IPS-NIHi11 (cell line): ENCODE data around the gene FBXW8.
"Not testable (repeated sequence)": the region's sequence is repeated elsewhere in the genome, so short reads cannot be mapped to it uniquely, and the experiment has no call there.

Source experiments
- DNase-seq: peaks from one replicate; pipeline ENCODE4 v3.0.0; 2012; ENCODE audit warnings: mixed read lengths, low spot score

FBXW8 gene

DNA sequence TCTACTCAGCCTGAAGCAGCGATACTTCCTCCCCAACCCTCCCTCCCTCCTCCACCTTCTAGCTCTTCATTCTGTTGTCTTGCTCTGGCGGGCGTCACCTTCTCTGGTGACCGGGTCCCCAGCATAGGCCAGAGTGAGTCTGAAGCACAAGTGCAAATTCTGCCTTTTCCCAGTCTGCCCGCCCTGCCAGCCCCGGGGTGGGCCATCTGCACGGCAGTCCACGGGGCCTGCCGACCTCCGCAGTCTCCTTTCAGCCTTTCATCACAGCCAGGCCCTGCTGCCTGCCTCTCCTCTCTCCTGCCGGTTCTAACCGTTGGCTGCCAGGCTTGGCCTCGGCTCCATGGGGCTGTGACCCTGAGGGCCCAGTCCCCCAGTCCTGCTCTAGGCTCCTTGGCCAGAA, 129.7 kb downstream of the FBXW8 start:
- no peak for DNase-seq

DNA sequence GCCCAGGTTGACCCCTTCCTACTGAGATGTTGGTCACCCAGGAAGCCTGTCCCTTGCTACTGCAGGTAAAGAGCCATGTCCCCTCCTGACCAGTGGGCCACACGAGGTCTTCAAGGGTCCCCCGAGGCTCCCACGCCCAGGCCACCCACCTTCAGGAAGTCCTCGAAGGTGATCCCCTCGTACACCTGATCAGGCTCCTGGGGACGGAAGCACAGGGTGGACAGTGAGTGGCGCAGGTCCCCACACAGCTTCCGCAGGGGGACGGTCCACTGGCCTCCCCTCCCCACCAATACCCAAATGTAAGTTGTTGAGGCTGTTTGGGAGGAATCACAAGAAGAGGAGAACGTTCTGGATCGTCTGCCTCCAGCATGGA, 131.0 kb downstream of the FBXW8 start:
- DNase-seq = no peak

DNA sequence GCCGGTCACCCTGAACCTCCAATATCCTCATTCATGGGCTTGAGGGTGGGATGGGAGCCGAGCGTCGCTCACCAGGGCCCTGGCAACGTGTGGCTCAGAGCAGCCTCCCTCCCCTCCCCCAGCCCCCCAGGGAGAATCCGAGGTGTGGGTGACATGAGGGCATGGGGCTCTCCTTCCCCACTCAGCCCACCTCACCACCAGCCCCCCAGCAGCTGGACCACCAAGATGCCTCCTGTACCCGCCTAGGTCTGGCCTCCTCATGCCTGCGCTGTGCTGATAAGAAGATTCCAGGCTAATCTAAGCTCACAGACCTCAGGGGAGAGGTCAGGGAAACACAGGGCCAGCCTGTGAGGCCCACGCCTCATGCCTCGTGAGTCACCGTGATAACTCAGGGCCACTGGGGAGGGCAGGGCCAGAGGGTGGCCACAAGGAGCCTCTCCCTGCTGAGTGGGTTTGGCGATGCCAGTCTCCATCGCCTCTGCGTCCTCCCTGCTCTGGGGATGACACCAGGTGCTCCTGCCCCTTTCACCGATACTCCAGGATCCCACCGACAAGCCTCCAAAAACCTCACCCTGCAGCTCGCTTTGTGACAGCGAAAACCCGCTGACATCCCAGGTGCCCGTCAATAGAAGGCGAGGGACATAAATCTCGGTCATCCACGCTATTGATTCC, 131.6 kb downstream of the FBXW8 start:
- DNase-seq = no peak

DNA sequence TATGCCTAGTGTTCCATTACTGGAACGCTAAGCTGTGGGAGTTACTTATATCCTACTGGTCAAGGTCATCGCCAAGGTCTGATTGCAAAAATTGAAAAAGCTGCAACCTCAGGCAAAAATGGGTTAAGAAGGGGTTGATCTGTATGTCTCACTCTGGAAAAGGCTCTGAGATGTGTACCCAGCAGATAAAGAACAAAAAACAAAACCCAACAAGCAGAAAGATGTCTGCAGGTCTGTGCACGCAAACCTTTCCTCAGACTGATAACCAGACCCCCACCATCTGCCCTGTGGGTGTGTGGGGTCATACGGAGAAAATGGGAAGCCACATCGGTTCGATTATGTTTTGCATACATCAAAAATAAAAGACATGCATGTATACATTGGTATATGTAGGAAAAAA, 132.1 kb downstream of the FBXW8 start:
- DNase-seq = no peak

DNA sequence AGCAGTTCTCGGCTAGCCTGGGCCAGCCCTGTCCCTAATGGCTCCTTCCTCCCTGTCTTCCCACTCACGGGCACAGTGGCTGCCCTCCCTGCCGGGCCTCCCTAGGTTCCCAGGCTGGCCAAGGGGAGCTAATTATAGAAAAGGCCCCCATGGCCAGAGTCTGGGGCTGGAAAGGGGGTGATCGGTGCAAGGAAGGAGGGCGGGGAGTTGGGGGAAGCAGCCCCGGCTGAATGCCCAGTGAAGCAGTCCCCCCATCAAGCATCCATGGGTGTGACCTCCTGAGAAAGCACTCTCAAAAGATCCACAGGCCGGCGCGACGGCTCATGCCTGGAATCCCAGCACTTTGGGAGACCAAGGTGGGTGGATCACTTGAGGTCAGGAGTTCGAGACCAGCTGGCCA, 133.6 kb downstream of the FBXW8 start:
- DNase-seq = no peak

DNA sequence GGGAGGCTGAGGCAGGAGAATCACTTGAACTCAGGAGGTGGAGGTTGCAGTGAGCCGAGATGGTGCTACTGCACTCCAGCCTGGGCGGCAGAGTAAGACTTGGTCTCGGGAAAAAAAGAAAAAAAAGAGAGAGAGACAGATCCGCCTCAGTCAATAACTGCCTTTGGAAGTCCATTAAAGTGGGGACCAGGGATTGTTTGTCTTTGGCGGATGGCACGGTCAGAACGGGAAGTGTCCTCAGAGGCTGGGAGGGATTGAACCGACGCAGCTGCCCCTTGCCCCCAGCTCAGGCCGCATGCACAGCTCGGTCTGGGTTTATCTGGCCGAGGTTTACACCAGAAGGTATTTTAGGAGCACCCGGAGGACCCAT, 134.0 kb downstream of the FBXW8 start:
- no peak for DNase-seq

DNA sequence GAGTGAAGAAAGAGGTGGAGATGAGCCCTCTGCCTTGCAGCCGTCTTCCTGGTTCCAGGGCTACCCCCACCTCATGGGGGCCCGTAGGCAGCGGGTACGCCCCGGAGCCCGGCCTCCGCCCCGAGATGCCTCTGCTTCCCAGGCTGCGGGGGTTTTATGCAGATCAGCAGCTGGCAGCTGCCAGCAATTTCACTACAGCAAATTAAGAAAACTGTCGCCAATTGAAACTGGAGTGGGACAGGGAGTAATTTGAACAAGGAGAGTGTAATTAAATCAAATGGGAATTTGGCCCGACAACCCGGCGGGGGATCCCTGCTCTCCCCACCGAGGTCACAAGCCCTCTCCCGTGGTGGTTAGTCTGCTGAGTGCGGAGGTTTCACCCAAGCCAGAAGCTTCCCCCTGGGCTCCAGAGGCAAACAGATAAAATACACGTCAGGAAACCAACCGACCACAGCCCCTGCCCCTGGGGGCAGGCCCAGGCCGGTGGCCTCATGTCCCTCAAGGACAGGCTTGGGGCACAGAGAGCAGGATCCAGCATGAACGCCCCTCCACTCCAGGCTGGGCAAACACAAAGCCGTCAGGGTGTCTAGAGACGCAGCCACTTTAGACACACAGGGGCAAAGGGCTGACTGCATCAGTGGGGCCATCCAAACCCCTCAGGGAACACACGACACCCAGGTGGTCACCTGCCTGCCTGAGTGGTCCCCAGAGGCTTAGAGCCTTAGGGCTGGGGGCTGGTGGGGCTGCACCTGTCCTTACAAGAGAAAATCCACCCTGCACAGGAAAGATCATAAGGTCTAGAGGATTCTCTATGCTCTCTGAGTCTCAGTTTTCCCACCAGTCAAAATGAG, 134.6 kb downstream of the FBXW8 start:
- DNase-seq = no peak

DNA sequence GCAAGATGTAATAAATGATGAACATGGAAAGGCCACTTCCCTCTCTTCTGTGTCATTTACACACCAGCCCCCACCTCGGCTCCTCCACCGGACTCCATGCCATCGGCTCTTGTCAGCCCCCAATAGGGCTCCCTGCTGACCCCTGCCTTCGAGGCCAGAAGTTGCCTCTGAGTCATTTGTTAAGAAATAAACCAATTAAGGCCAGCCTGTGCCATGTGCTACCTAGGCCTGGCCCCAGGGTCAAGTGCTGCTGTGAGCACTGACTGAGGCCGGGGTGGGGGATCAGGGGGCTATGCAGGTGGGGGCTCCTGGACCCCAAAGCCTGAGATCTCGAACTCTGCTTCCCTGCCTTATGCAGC, 135.2 kb downstream of the FBXW8 start:
- peak; percentile 52 for DNase-seq

DNA sequence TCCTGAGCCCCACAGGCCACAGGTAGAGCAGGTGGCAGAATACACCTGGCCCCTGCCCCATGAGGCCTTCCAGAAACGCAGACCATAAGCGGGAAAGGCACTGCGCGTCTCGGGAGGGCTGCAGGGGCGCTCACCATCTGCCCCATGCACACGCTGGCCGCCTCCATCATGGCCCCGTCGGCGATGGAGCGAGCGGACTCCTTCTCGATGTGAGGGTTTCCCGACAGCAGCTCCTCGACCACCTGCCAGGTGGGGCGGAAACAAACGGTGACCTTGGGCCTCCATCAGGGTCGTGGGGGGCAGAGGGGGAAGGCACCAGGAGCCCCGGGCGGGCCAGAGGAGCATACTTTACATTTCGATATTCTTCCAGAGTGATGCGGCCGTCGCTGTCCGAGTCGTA, 135.7 kb downstream of the FBXW8 start:
- no peak for DNase-seq

DNA sequence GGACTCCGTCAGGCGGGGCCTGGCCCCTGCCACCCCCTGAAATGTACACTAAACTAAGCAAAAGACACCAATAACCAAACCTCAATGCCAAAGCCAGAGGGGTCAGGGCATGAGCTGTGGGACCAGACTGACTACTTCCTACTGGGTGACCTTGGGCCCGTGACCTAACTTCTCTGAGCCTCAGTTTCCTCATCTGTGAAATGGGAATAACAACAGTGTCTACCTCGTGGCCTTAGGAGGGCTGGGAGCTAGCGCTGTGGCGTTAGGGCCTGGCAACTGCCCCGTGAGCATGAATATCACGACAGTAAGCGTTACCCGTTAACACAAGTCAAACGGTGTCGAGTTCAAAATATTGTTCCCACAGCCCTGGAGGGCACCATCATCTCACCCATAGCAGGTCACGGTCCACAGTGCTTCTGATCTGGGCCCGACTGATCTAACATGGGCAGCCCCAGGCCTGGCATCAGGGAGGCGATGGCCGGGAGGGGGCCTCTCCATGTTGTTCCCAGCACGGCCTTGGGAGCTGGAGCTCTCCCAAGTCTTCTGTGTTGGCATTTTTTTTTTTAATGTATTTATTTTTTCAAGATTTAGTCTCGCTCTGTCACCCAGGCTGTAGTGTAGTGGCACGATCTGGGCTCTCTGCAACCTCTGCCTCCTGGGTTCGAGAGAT, 136.2 kb downstream of the FBXW8 start:
- DNase-seq = no peak

DNA sequence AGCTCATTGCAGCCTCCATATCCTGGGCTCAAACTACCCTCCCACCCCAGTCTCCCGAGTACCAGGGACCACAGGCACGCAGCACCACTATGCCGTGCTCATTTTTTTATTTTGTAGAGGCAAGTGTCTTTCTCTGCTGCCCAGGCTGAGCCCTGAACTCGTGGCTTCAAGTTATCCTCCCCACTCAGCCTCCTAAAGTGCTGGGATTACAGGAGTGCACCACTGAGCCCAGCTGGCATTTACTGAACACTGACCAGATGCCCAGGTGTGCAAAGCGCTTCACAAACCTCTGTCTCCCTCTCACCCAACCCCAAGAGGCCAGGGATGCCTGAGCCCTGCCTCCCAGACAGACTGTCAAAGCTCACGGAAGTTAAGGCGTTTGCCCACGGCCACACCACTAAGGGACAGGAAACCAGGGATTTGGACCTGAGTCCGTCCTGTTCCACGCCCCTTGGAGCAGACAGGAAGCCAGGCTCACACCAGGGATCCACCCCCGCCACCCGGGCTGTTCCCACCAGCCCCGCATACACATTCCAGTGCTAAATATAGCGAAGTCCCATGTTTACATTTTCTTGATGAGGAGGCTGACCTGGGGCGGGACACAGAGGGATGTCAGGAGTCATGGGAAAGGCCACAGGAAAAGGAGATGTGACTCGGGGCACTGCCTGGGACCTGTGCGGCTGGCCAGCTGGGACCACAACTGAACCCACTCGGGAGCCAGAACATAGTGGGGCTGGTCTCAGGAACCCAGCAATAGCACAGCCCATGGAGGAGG, 137.2 kb downstream of the FBXW8 start:
- DNase-seq = peak; percentile 35

DNA sequence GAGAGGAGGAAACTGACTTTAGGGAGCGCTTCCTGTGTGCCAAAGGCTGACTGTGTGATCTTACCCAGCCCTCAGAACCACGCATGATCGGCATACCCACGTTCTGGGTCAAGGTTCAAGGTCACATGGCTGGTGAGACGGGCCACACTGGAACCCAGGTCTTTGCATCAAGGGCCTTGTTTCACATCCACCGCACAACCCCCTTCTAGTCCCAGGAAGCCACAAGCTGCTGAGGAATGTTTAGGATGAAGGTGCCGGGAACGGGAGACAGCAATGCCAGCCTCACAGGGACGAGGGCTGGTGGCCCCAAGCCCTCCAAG, 137.8 kb downstream of the FBXW8 start:
- DNase-seq = no peak

DNA sequence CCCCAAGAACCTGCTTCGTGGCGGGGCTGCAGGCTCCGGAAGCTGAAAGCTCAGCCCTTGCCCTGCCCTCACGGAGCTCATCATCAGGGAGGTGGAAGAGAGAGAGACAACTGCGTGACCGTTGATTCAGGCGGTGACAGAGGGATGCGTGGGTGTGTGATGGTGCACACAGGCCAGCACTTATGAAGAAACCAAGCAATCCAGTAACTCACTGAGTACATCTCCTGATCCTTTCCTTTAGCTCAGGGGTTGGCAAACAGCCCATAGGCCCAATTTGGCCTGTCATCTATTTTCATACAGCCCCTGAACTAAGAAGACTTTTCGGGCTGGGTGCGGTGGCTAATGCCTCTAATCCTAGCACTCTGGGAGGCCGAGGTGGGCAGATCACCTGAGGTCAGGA, 138.5 kb downstream of the FBXW8 start:
- no peak for DNase-seq

DNA sequence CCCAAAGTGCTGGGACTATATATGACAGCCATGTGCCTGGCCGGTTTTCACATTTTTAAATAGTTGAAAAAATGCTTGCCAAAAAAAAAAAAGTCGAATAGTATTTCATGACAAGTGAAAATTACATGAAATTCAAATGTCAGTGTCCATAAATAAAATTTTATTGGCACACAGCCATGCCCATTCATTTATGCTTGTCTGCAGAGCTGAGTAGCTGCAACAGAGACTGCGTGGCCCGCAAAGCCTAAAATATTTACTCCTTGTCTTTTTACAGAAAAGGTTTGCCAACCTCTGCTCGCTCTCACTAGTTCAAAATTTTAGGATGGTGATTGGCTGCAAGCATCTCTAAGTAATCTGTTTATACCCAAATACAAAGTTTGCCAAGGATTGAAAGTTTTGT, 139.3 kb downstream of the FBXW8 start:
- no peak for DNase-seq

DNA sequence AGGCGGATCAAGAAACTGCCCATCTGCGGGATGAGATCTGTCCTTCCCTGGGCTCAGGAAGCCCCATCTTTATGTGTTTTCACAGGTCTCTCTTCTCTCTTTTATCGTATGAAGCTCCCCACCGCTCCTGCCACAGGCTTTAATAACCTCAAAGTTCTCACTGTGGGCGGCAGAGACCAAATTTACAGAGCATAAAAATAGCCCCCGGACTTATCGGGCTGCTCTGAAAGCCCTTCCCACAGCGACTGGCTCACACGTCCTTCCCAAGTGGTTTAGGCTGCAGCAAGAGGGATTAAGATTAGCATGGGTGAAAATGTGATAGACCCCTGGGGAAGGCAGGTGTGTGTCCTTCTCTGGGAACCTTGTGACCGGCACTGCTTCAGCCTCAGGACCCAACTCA, 140.6 kb downstream of the FBXW8 start:
- DNase-seq = no peak

DNA sequence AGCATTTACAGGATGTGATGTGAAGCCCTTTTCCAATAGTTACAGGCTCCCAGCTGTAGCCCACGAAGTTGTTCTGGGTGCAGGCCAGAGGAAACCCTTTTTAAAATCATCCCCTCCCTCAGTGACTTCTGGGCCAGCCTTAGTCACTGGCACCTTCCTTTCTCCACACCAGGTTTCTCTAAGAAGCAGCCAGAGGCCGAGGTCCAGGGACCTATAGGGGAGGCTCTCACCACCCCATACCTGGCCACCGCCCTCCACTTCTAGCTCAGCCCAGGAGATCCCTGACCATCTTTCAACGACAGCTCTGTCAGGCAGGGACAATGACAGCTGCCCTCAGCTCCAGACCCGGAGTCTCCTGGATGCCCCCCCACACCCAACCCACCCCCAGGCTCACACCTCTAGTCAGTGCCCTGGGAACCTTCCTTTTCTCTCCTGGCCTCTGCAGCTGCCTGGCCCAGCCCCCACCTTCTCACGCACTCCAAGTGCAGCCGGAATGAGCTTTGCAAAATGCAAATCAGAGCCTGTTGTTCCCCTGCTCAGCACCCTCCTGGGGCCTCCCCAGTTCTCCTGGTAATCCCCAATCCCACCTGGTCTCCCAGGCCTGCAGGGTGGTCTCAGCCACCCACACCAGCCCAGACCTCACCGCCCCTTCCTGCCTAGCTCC, 141.8 kb downstream of the FBXW8 start:
- DNase-seq = peak; percentile 64

DNA sequence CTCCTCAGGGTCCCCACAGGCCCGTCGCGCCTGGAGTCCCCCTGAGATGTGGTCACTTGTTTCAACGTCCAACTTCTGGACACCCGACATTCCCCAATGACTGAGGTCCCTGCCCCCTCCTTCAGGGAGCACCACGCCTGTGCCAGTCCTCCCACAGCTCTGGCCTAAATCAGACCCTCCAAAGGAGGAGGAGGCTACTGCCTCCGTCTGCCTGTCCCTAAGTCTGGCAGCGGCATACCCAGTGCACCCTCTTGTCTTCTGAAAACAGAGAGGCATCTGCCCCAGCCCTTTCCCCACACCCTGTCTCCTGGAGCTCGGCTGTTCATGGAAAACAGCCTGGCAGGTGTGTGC, 142.3 kb downstream of the FBXW8 start:
- no peak for DNase-seq

DNA sequence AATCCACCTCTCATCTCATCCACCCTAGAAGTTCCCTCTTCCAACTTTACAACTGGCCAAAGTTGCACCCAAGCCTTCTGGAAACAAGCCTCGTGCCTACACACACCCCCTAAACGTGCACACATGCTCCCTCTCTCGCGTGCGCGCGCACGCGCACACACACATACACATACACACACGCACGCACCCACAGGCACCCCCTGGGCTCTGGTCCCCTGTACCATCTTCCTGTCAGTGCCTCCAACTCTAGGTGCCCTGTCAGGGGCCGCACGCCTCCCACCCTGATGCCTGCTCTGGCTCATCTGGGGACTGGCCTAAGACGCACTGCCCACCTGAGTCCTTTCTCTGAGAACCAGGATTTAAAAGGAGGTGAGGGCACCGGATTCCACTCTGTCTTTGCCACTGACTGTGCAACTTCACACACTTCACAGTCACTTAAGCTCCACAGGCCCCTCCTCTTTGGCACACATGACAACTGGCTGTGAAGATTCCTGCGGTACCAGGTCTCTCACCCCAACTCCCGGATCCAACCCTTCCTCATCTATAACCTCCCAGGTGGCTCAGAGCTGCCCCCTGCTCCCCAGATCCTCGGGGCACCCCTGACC, 142.9 kb downstream of the FBXW8 start:
- no peak for DNase-seq

DNA sequence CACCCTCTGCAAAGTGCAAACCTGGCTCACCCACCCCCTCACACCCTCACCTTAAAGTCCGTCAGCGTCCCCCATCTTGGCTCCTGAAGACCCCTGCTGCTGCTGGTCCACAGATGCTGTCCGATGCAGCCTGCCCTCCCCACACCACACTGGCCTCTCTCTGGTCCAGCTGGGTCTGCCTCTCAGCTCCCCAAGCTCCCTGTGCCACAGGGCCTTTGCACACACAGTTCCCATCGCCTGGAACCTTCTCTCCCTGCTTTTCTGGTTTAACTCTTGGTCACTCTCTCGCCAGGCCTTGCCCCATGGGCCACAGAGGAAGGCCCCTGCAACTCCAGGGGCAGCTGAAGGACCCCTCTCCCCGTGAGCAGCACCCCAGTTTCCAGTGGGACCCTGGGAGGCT, 143.5 kb downstream of the FBXW8 start:
- DNase-seq = no peak

DNA sequence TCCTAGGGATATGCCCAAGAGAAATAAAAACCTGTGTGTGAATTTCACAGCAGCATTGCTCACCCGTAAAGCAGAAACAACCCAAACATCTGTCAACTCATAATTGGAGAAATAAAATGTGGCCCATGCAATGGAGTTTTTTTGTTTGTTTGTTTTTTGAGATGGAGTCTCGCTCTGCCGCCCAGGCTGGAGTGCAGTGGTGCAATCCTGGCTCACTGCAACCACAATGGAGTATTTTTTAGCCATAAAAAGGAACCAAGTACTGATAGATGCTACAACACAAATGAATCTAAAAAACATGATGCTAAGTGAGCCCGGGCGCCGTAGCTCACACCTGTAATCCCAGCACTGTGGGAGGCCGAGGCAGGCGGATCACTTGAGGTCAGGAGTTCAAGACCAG, 146.9 kb downstream of the FBXW8 start:
- not testable (repeated sequence) for DNase-seq

DNA sequence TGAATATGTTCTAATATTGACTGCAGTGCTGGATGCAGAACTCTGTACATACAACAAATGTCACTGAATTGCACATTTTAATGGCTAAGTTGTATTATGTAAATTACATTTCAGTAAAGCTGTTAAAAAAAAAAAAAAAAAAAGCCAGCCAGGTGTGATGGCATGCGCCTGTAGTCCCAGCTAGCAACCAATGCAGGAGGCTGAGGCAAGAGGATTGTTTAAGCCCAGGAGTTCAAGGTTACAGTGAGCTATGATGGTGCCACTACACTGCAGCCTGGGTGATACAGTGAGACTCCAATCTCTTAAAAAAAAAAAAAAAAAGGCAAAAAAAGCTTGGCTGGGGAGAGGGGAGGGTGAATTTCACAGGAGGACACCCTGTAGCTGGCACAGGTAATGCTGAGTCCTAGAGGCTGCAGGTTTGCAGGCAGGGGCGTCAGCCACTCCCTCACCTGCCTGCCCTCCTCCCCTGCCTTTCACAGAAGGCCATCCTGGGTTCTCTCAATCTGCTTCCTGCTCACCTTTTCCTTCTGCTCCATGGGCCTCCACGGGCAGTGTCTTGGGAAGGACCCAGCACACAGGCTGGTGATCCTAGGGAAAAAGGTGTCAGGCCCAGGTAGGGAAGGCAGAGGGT, 147.8 kb downstream of the FBXW8 start:
- no peak for DNase-seq
